Adrenal gland (tissue), 5 donors: Measurements from ENCODE around the gene AP4E1.
"Not testable (repeated sequence)": the region's sequence is repeated elsewhere in the genome, so short reads cannot be mapped to it uniquely, and the experiment has no call there.

ENCODE experiments used
- POLR2A ChIP-seq, 2 donors: fragments of 450-650 bp; IDR thresholded peaks; one replicate each; pipeline ENCODE4 v1.6.1; 2017; ENCODE audit warnings: antibody characterized with exemption in 2 of 2, mild to moderate bottlenecking in 2 of 2, moderate library complexity in 1 of 2
- TF ChIP-seq, protein P1 (sequence below), 6 experiments: fragments of 450-650 bp in 4 of 6; fragments of 200-600 bp in 2 of 6; sonication (generic) in 1 of 6; IDR thresholded peaks; 1 replicate in 5 of 6; 2 replicates in 1 of 6; pipeline versions ENCODE4 v1.5.1 to v1.8.0; 2016 to 2021; ENCODE audit warnings: antibody characterized with exemption in 6 of 6, mild to moderate bottlenecking in 2 of 6, moderate library complexity in 1 of 6
- donor health status: DM: no; HTN: no; CAD: no.

- TF ChIP-seq, protein P1, sequence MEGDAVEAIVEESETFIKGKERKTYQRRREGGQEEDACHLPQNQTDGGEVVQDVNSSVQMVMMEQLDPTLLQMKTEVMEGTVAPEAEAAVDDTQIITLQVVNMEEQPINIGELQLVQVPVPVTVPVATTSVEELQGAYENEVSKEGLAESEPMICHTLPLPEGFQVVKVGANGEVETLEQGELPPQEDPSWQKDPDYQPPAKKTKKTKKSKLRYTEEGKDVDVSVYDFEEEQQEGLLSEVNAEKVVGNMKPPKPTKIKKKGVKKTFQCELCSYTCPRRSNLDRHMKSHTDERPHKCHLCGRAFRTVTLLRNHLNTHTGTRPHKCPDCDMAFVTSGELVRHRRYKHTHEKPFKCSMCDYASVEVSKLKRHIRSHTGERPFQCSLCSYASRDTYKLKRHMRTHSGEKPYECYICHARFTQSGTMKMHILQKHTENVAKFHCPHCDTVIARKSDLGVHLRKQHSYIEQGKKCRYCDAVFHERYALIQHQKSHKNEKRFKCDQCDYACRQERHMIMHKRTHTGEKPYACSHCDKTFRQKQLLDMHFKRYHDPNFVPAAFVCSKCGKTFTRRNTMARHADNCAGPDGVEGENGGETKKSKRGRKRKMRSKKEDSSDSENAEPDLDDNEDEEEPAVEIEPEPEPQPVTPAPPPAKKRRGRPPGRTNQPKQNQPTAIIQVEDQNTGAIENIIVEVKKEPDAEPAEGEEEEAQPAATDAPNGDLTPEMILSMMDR (IDR thresholded peaks at IDR 0.05): not testable (repeated sequence)
- not testable (repeated sequence) for TF ChIP-seq POLR2A (IDR thresholded peaks at IDR 0.05)
Observed at GRCh38 chr15:50875238-50875637, 33.2 kb upstream of the AP4E1 start.
